Measurements from ENCODE around the gene DELE1.

The DELE1 gene

GRCh38 chr5:141873933-141874261 is 49.8 kb upstream of the DELE1 start:
- CTCF ChIA-PET, result no interaction called here
- peaks cover 7% of the 10 kb centered on the region for H3K4me1 ChIP-seq (ENCODE audit: control insufficient read depth, insufficient read depth, low read length)
- no peak overlapping the region for H3K27ac ChIP-seq (ENCODE audit: extremely low read depth, low read depth, low read length)

GRCh38 chr5:141874262-141874964 is 49.3 kb upstream of the DELE1 start:
- TF ChIP-seq SALL2 (tag by site-specific recombination; IDR thresholded peaks at IDR 0.05; ENCODE audit: borderline replicate concordance) (no peak), MZF1 (tag by site-specific recombination; IDR thresholded peaks at IDR 0.05; ENCODE audit: borderline replicate concordance) (peak; percentile 56; the same call in 1 of the 2 replicates)
- H3K9me3 ChIP-seq (ENCODE audit: control insufficient read depth, insufficient read depth, low read depth, low read length), result no peaks in the 10 kb centered on the region
- H3K36me3 ChIP-seq (ENCODE audit: control insufficient read depth in 2 of 2, insufficient read depth in 1 of 2, low read length in 2 of 2), result no peaks in the 10 kb centered on the region
- H3K27ac ChIP-seq (ENCODE audit: extremely low read depth, low read depth, low read length), result no peak overlapping the region
- CTCF ChIA-PET, result interaction anchor here (1.0 to 10.1 kb wide), 2 partner anchors 173 to 182 kb away, joined by 3 to 87 read pairs; no protein-coding TSS in a partner anchor
- peaks cover 8% of the 10 kb centered on the region for H3K4me1 ChIP-seq (ENCODE audit: control insufficient read depth, insufficient read depth, low read length)
- no peak overlapping the region for H3K4me3 ChIP-seq (ENCODE audit: low read depth, low read length)
- POLR2A ChIA-PET, result interaction anchor here (1.2 kb wide), 1 partner anchor 17 kb away, joined by 4 read pairs; no protein-coding TSS in a partner anchor

More at GRCh38 chr5:141873933-141874261, 49.8 kb upstream of the DELE1 start:
- TF ChIP-seq ZNF623 (tag by site-specific recombination; IDR thresholded peaks at IDR 0.05) (no peak), ZNF138 (tag by site-specific recombination; IDR thresholded peaks at IDR 0.05; ENCODE audit: borderline replicate concordance) (no peak), PRDM6 (tag by site-specific recombination; IDR thresholded peaks at IDR 0.05) (no peak), KLF7 (tag by site-specific recombination; IDR thresholded peaks at IDR 0.05; ENCODE audit: borderline replicate concordance) (no peak), ZNF510 (tag by site-specific recombination; IDR thresholded peaks at IDR 0.05; ENCODE audit: insufficient replicate concordance) (no peak), ZXDB (tag by site-specific recombination; IDR thresholded peaks at IDR 0.05) (no peak), KLF9 (tag by site-specific recombination; IDR thresholded peaks at IDR 0.05; ENCODE audit: low read depth) (no peak)
- POLR2A ChIA-PET, result no interaction called here
- H3K9me3 ChIP-seq (ENCODE audit: control insufficient read depth, insufficient read depth, low read depth, low read length), result no peaks in the 10 kb centered on the region
- H3K36me3 ChIP-seq (ENCODE audit: control insufficient read depth in 2 of 2, insufficient read depth in 1 of 2, low read length in 2 of 2), result no peaks in the 10 kb centered on the region
- H3K4me3 ChIP-seq (ENCODE audit: low read depth, low read length), result no peak overlapping the region

GRCh38 chr5:141875022-141875740 is 48.5 kb upstream of the DELE1 start:
- CTCF ChIA-PET, result interaction anchor here (0.6 to 10.1 kb wide), 5 partner anchors 56 to 182 kb away, joined by 3 to 87 read pairs (median 3); no protein-coding TSS in a partner anchor
- TF ChIP-seq ZBTB8A (tag by site-specific recombination; IDR thresholded peaks at IDR 0.05) (no peak), ZNF2 (tag by site-specific recombination; IDR thresholded peaks at IDR 0.05) (no peak), ZNF596 (tag by site-specific recombination; IDR thresholded peaks at IDR 0.05) (no peak), ZNF112 (tag by site-specific recombination; IDR thresholded peaks at IDR 0.05) (no peak), ZNF776 (tag by site-specific recombination; IDR thresholded peaks at IDR 0.05; ENCODE audit: borderline replicate concordance) (no peak), ZBTB10 (tag by site-specific recombination; IDR thresholded peaks at IDR 0.05) (no peak), HOXD13 (CRISPR knock-in tag; IDR thresholded peaks at IDR 0.05; ENCODE audit: borderline replicate concordance) (no peak), ZEB2 (tag by site-specific recombination; IDR thresholded peaks at IDR 0.05) (no peak), ZNF558 (tag by site-specific recombination; IDR thresholded peaks at IDR 0.05) (no peak), ZNF157 (tag by site-specific recombination; IDR thresholded peaks at IDR 0.05) (no peak), ZNF311 (tag by site-specific recombination; IDR thresholded peaks at IDR 0.05; ENCODE audit: borderline replicate concordance) (no peak), ZBTB49 (tag by site-specific recombination; IDR thresholded peaks at IDR 0.05; ENCODE audit: low read depth) (no peak)

More at GRCh38 chr5:141875022-141875740, 48.5 kb upstream of the DELE1 start:
- POLR2A ChIA-PET, result interaction anchor here (1.2 kb wide), 1 partner anchor 17 kb away, joined by 4 read pairs; no protein-coding TSS in a partner anchor
- H3K9me3 ChIP-seq (ENCODE audit: control insufficient read depth, insufficient read depth, low read depth, low read length), result no peaks in the 10 kb centered on the region
- H3K27ac ChIP-seq (ENCODE audit: extremely low read depth, low read depth, low read length), result no peak overlapping the region
- no peak overlapping the region for H3K4me3 ChIP-seq (ENCODE audit: low read depth, low read length)
- H3K4me1 ChIP-seq (ENCODE audit: control insufficient read depth, insufficient read depth, low read length), result peaks cover 8% of the 10 kb centered on the region
- no peaks in the 10 kb centered on the region for H3K36me3 ChIP-seq (ENCODE audit: control insufficient read depth in 2 of 2, insufficient read depth in 1 of 2, low read length in 2 of 2)

Measured in HEK293 (cell line).